Endothelial cell of umbilical vein (primary cell): ENCODE data around the gene PRR5L. TPM values are rescaled to one million over a fixed set of nuclear protein-coding genes. Genes with fewer than 3 reads are reported as not detected.

Experiments used
- BruUV-seq: library from RNA; stranded (reverse); fragments of 400-500 nt; replicated peaks from 2 replicates; lab custom pipeline; 2021; lab: Mats Ljungman, UMichigan
- CTCF ChIA-PET: fragments of 300-600, 350-600 bp; sonication (Branson Sonifier 250); formaldehyde crosslinking; loops from one replicate; lab custom pipeline; 2021; ENCODE audit warnings: antibody characterized with exemption, inconsistent platforms; lab: Charles Lee
- POLR2A ChIA-PET: fragments of 300-600, 350-600 bp; sonication (Branson Sonifier 250); formaldehyde crosslinking; loops from one replicate; lab custom pipeline; 2021; ENCODE audit warnings: antibody characterized with exemption, inconsistent platforms; lab: Charles Lee
- DNase-seq: peaks from one replicate; pipeline ENCODE4 v3.0.0-alpha.2; 2011; ENCODE audit warnings: low read depth, low spot score
- FAIRE-seq: peaks from 2 replicates; lab custom pipeline; 2011; peaks lifted over from hg19 to GRCh38; lab: Jason Lieb, UNC
- H2AFZ ChIP-seq: 2 replicates; pipeline ENCODE4 v1.6.0; 2012; ENCODE audit warnings: low read depth, low read length, control low read depth, inconsistent platforms
- H3K27ac ChIP-seq: 2 replicates; pipeline ENCODE4 v1.5.1; 2011; ENCODE audit warnings: low read depth, mild to moderate bottlenecking, control low read depth, low read length, moderate library complexity; ENCODE audit not compliant: insufficient read depth
- H3K27me3 ChIP-seq, 2 experiments: 2 replicates each; pipeline versions ENCODE4 v1.6.0 to v1.6.1; 2011; ENCODE audit warnings: low read length in 2 of 2, mixed read lengths in 1 of 2; ENCODE audit not compliant: control insufficient read depth in 2 of 2, insufficient read depth in 2 of 2
- H3K36me3 ChIP-seq, 2 experiments: 2 replicates in 1 of 2; 3 replicates in 1 of 2; pipeline ENCODE4 v1.5.1; 2011; ENCODE audit warnings: low read length in 2 of 2, mild to moderate bottlenecking in 1 of 2, moderate library complexity in 1 of 2; ENCODE audit not compliant: control insufficient read depth in 2 of 2, insufficient read depth in 2 of 2; ENCODE audit errors: extremely low read depth in 1 of 2
- H3K4me1 ChIP-seq: 3 replicates; pipeline ENCODE4 v1.5.1; 2011; ENCODE audit warnings: mild to moderate bottlenecking, low read length; ENCODE audit not compliant: control insufficient read depth, insufficient read depth; ENCODE audit errors: extremely low read depth
- H3K4me2 ChIP-seq: 2 replicates; pipeline ENCODE4 v1.6.1; 2011; ENCODE audit warnings: low read length, control low read depth, mixed read lengths; ENCODE audit not compliant: insufficient read depth
- H3K4me3 ChIP-seq, 3 experiments: fragments of 200-600 bp in 1 of 3; sonication (generic), shearing (Covaris generic) in 1 of 3; replicated peaks in 1 of 3; 2 replicates each; pipeline ENCODE4 v1.5.1; 2011 to 2016; ENCODE audit warnings: control low read depth in 3 of 3, low read length in 3 of 3, mild to moderate bottlenecking in 2 of 3, inconsistent platforms in 1 of 3, low read depth in 1 of 3, moderate library complexity in 1 of 3; ENCODE audit not compliant: insufficient read depth in 1 of 3
- H3K79me2 ChIP-seq: 2 replicates; pipeline ENCODE4 v1.6.0; 2012; ENCODE audit warnings: low read length, inconsistent platforms; ENCODE audit not compliant: control insufficient read depth, insufficient read depth
- H3K9ac ChIP-seq: replicated peaks from 2 replicates; pipeline ENCODE3; 2011; ENCODE audit warnings: low read length, control low read depth; ENCODE audit not compliant: insufficient read depth; ENCODE audit errors: extremely low read depth
- H3K9me1 ChIP-seq: replicated peaks from 3 replicates; pipeline ENCODE4 v1.6.0; 2011; ENCODE audit warnings: mild to moderate bottlenecking, low read length; ENCODE audit not compliant: control insufficient read depth, insufficient read depth; ENCODE audit errors: extremely low read depth
- H3K9me3 ChIP-seq: replicated peaks from 2 replicates; pipeline ENCODE4 v1.5.1; 2012; ENCODE audit warnings: low read length, inconsistent platforms; ENCODE audit not compliant: control insufficient read depth, insufficient read depth
- H4K20me1 ChIP-seq: replicated peaks from 2 replicates; pipeline ENCODE3; 2011; ENCODE audit warnings: mild to moderate bottlenecking, low read length; ENCODE audit not compliant: control insufficient read depth, insufficient read depth; ENCODE audit errors: extremely low read depth
- CTCF ChIP-seq, 2 donors: IDR thresholded peaks; 1 replicate in 1 of 2; 2 replicates in 1 of 2; pipeline ENCODE4 v1.5.1; 2011; ENCODE audit warnings: low read length in 2 of 2, mild to moderate bottlenecking in 2 of 2, moderate library complexity in 2 of 2, control low read depth in 1 of 2, inconsistent platforms in 1 of 2, low read depth in 1 of 2; ENCODE audit not compliant: insufficient read depth in 1 of 2; ENCODE audit errors: extremely low read depth in 1 of 2
- EZH2 ChIP-seq: IDR thresholded peaks from 2 replicates; pipeline ENCODE4 v1.6.1; 2012; ENCODE audit warnings: borderline replicate concordance, low read depth, mild to moderate bottlenecking, moderate library complexity, low read length, inconsistent platforms; ENCODE audit not compliant: severe bottlenecking
- FOS ChIP-seq: IDR thresholded peaks from 2 replicates; pipeline ENCODE4 v1.6.1; 2011; ENCODE audit warnings: mild to moderate bottlenecking, low read length, moderate library complexity, borderline replicate concordance; ENCODE audit not compliant: insufficient read depth
- GATA2 ChIP-seq: IDR thresholded peaks from 2 replicates; pipeline ENCODE4 v1.7.0; 2011; ENCODE audit warnings: low read depth, mild to moderate bottlenecking, moderate library complexity, mixed read lengths, low read length; ENCODE audit not compliant: insufficient read length, insufficient read depth
- JUN ChIP-seq: IDR thresholded peaks from 2 replicates; pipeline ENCODE4 v1.6.1; 2011; ENCODE audit warnings: borderline replicate concordance, low read depth; ENCODE audit not compliant: insufficient read length, insufficient read depth
- MAX ChIP-seq: IDR thresholded peaks from 2 replicates; pipeline ENCODE4 v1.6.1; 2011; ENCODE audit not compliant: insufficient read depth, insufficient read length
- MYC ChIP-seq: IDR thresholded peaks from one replicate; pipeline ENCODE4 v1.6.1; 2011; ENCODE audit warnings: mild to moderate bottlenecking, low read depth, low read length
- POLR2A ChIP-seq: IDR thresholded peaks from 2 replicates; pipeline ENCODE4 v1.6.1; 2012; ENCODE audit warnings: low read depth, mild to moderate bottlenecking, control low read depth, low read length
- POLR2AphosphoS5 ChIP-seq: IDR thresholded peaks from 2 replicates; pipeline ENCODE4 v1.6.1; 2012; ENCODE audit warnings: low read depth, mild to moderate bottlenecking, control low read depth, low read length, moderate library complexity; ENCODE audit not compliant: insufficient read depth
- dilution Hi-C: fragments of 300-500 bp; cut with MboI; formaldehyde crosslinking; loops from one replicate; pipeline ENCODE4 v1.15.0; 2019; ENCODE audit warnings: low sequenced_read_pairs; ENCODE audit not compliant: extremely low pct_ligation_motif_present
- intact Hi-C: fragments of 100-400 bp; cut with micrococcal nuclease; formaldehyde crosslinking; loops from one replicate; pipeline ENCODE4 v1.10.0; 2022
- polyA plus RNA-seq, 4 experiments: library from polyadenylated mRNA; depleted of rRNA in 3 of 4; stranded (reverse) in 3 of 4; unstranded in 1 of 4; fragments of >200 nt; gene quantifications; 2 replicates each; pipeline versions ENCODE4 v1.2.1 to v1.2.3, GENCODE V29; 2011 to 2012; ENCODE audit warnings: missing spikeins in 1 of 4
- total RNA-seq: library from RNA; stranded (reverse); gene quantifications from 2 replicates; pipeline ENCODE4 v1.2.3, GENCODE V29; 2021

Gene PRR5L
- total and polyA plus RNA-seq, 2 donors (not counting 3 experiments of a cell fraction or from before 2014, with no cell fraction given) = 2.5 to 6.1 TPM

GRCh38 chr11:36345535-36346141, 49.5 kb downstream of the PRR5L start:
- DNase-seq (no peak), FAIRE-seq (no peak)
- Histone ChIP-seq H3K4me1 (peaks cover 5% of the 10 kb centered on the region), H3K9ac (no peak overlapping the region), H4K20me1 (no peaks in the 10 kb centered on the region), H3K79me2 (no peaks in the 10 kb centered on the region), H3K36me3 (no peaks in the 10 kb centered on the region), H3K27ac (no peak overlapping the region), H3K9me1 (no peaks in the 10 kb centered on the region), H3K9me3 (no peaks in the 10 kb centered on the region), H3K27me3 (peaks cover 4 to 10% of the 10 kb centered on the region in 2 experiments), H3K4me2 (no peak overlapping the region), H2AFZ (no peak overlapping the region), H3K4me3 (no peak overlapping the region)
- intact Hi-C loops = no loop called here
- no peak for TF ChIP-seq CTCF (IDR thresholded peaks at IDR 0.05; ENCODE audit: extremely low read depth in 1 of 2, insufficient read depth in 1 of 2, low read depth in 1 of 2, low read length in 2 of 2)
- no peak for TF ChIP-seq FOS
- TF ChIP-seq POLR2A = no peak
- no peak for TF ChIP-seq POLR2AphosphoS5
- TF ChIP-seq MYC = no peak
- no peak for TF ChIP-seq MAX
- TF ChIP-seq JUN = no peak
- no peak for TF ChIP-seq GATA2
- TF ChIP-seq EZH2 = no peak
- ChIA-PET CTCF (no interaction called here), POLR2A (no interaction called here)
- dilution Hi-C loops = no loop called here
- BruUV-seq = no TSS peak
